Islet of Langerhans (tissue), 1 donor: ENCODE measurements around the gene LDLRAD4.

Experiments used
- FAIRE-seq: peaks from one replicate; lab custom pipeline; 2011; peaks lifted over from hg19 to GRCh38; lab: Jason Lieb, UNC

The LDLRAD4 gene

DNA sequence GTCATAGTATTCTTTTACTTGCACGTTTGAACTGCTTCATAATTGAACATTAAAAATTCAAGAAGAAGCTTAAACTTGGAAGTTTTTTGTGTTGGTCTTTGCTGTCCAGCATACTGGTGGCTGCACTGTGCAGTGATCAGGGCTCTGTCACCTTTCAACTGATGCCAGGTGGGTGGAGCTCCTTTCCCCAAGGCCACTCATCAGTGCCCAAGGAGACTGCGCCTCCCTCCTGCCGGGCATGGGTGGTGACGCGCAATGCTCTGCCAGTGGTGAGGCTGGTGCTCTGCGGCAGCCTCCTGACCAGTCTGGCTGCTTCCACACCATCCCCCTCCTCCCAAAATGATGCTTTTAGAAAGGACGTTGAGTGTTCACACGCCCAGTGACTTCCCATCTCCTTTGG is 16.0 kb upstream of the LDLRAD4 start:
- FAIRE-seq, result no peak

DNA sequence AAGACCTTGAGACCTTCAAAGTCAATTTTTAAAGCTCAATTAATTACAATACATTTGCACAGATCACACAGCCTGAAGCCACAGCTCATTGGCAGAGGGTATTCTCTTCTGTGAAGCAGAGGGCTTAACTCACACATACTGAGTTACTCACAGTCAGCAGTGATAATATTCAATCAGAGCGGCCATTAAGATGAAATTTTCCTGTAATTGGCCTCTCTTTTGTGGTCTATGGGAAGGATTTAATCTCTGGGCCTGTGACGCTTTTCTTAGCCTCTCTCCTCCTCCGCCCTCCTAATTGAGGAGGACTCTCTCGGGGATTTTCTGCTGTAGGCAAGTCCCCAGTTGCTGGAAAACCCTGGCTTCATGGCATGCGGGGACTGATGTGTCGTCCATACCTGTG is 12.3 kb upstream of the LDLRAD4 start:
- FAIRE-seq, result no peak

- FAIRE-seq, result no peak
These were observed 11.3 kb upstream of the LDLRAD4 start for GRCh38 chr18:13207294-13207693.

GRCh38 chr18:13211534-13211933 is 7.0 kb upstream of the LDLRAD4 start:
- FAIRE-seq, result no peak

DNA sequence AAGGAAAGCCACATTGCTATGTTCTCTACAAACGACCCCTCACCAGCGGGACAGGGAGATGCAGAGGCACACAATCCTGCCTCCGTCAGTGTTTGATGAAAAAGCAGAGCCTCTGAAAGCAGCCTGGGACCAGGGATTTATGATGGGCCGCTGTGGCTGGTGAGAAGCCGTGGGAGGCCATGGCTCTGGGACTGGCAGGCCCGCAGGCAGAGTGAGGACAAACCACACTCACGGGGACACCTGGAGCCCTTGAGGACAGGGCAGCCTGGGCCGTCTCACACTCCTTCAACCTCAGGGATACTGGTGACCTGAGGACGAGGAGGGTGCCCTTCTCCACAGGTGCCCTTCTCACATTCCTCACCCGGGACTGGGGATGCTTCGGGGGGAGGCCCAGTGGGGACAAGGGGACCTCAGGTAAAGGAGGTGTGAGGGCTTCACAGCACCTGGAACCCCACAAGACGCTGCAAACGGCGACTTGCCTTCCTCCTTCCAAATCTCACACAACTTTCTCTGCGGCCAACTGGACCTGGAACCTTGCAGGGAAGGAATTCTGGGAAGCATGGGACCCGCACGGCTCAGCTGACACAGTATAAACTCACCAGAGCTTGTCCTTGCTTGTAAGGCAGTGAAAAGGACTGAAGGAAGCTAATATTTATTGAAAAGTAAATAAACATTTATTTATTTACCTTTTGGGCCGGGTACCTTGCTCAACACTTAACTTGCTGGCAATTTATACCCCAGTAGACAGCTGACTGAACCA is 5.3 kb upstream of the LDLRAD4 start:
- no peak for FAIRE-seq

GRCh38 chr18:13214609-13215008 is 4.0 kb upstream of the LDLRAD4 start:
- FAIRE-seq, result no peak

- peak; percentile 80 for FAIRE-seq
These were observed 2.4 kb upstream of the LDLRAD4 start for GRCh38 chr18:13216092-13216582.

GRCh38 chr18:13216711-13217465 is 1.7 kb upstream of the LDLRAD4 start:
- no peak for FAIRE-seq

GRCh38 chr18:13217466-13217961 is 1.0 kb upstream of the LDLRAD4 start:
- no peak for FAIRE-seq

DNA sequence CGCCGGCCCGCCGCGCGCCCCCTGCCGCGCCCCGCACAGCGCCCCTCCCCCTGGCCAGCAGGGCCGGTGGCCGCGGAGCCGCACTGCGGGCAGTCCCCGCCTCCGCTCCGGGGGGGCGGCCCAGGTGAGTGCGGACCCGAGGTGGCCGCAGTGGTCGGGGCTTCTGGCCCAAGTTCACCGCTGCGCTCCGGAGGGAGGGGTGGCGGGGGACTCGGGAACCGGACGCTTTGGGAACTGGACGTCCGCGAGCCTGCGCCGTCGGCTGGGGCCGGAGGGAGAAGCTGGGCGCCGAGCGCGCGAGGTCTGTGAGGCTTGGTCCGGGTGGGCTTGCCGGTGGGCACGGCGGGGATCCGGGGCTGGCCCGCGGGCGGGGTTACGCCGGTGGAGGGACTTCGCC is 591 bp upstream of the LDLRAD4 start:
- FAIRE-seq, result no peak

DNA sequence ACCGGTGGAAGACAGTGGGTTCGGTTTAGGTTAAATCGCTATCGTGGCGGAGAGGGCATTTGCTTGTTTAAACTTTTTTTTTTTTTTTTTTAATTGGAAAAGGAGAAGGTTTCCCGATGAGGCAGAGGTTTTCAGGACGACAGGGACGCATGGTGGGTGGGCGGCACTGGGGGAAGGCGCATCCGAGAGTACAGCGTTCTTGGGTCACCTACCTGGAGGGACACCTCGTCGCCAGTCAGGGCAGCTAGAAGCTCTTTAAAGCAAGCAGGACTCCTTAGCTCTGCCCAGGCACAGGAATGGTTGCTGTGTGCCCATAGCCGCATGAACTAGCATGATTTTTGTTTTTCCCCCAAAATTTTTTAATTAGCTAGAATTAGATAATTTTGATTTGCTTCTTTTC is 437 bp downstream of the LDLRAD4 start:
- FAIRE-seq, result no peak

- FAIRE-seq, result no peak
These were observed 1.1 kb downstream of the LDLRAD4 start for GRCh38 chr18:13219593-13220159.

- no peak for FAIRE-seq
These were observed 1.9 kb downstream of the LDLRAD4 start for GRCh38 chr18:13220361-13220991.

DNA sequence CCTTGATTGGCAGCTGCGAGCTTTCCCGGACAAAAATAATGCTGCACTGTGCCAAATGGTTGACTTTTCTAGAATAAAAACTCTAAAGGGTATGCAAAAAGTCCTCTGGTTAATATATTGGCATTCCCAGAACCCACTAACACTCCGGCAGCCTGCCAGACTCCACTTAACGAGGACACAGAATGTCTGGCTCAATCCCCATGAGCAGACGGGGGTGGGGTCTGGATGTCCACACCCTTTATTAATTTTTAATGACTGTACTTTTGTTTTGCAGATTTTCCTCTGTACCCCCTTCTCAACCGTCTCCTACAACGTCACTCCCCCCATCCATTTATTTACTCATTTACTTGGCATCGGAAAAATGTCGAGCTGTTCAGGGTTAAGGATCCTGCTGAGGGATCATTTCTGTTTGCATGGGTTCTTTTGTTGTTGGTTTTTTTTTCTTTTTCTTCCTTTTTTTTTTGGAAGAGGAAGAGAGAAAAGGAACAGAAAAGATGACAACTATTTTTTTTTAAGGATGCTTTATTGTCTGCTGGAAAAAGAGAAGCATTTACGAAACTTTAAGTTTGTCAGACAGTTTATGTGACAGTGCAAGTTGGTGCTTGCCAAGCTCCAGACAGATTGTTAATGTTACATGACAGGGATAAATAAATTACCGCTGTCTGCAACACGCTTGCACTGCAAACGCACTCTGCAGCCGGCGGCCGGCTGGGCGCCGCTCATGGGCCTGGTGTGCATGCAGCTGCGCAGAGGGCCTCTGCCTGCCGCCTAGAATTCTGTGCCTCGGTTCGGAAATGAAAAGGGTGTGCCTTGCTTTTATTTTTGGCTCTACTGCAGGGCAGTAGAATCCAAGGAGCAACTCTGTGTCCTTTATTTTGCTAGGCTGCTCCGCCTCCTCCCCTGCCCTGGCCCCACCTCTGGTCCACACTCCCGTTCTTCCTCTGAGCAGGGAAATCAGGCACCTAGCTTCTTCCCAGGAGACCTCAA is 3.6 kb downstream of the LDLRAD4 start:
- FAIRE-seq, result no peak

DNA sequence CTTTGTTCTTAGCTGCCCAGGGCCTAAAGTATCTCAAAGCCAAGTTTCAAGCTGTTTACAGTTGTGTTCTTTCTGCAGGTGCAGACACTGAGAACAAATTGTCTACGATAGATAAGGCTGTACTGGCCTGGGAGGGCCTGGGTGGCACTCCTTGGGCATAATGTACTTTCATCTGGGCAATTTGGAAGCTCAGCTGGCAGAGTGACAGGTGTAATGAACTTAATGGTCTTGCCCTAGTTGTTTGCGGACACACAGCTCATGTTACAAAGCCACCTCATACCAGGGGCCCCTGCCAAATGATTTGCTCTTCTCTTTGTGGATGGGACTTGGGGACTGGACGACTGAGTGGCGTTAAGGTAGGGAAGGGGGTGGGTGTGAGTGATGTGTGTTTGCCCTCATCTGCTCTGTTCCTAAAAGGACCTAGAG is 4.3 kb downstream of the LDLRAD4 start:
- no peak for FAIRE-seq

GRCh38 chr18:13223311-13224143 is 5.0 kb downstream of the LDLRAD4 start:
- no peak for FAIRE-seq

GRCh38 chr18:13225261-13225660 is 6.7 kb downstream of the LDLRAD4 start:
- no peak for FAIRE-seq

- no peak for FAIRE-seq
These were observed 8.1 kb downstream of the LDLRAD4 start for GRCh38 chr18:13226533-13227144.

GRCh38 chr18:13227910-13228309 is 9.3 kb downstream of the LDLRAD4 start:
- no peak for FAIRE-seq
